HG02884 (cell line): ENCODE data around the gene CDR2L.
"Not testable (repeated sequence)": the region's sequence is repeated elsewhere in the genome, so short reads cannot be mapped to it uniquely, and the experiment has no call there.

Source experiments
- ATAC-seq: cut with Tn5 transposase; IDR thresholded peaks from one replicate; pipeline ENCODE4 v1.9.1; 2021; ENCODE audit warnings: mild to moderate bottlenecking, moderate library complexity; ENCODE audit not compliant: unreplicated experiment

CDR2L gene

GRCh38 chr17:74981318-74981978 lies 6.0 kb upstream of the CDR2L start:
- ATAC-seq = no peak

- ATAC-seq = no peak
Measured at GRCh38 chr17:74981979-74982662, 5.3 kb upstream of the CDR2L start.

- ATAC-seq = not testable (repeated sequence)
Measured at GRCh38 chr17:74982663-74983313, 4.6 kb upstream of the CDR2L start.

- no peak for ATAC-seq
Measured at GRCh38 chr17:74986206-74986576, 1.2 kb upstream of the CDR2L start.

- peak; percentile 40 for ATAC-seq
Measured at GRCh38 chr17:74987909-74988711, 678 bp downstream of the CDR2L start.

GRCh38 chr17:74990581-74991105 lies 3.2 kb downstream of the CDR2L start:
- ATAC-seq = no peak

- no peak for ATAC-seq
Measured at GRCh38 chr17:74992223-74992622, 4.8 kb downstream of the CDR2L start.

GRCh38 chr17:74994440-74994839 lies 7.0 kb downstream of the CDR2L start:
- ATAC-seq = no peak

- no peak for ATAC-seq
Measured at GRCh38 chr17:74995847-74996246, 8.4 kb downstream of the CDR2L start.

- ATAC-seq = no peak
Measured at GRCh38 chr17:74998783-74999182, 11.4 kb downstream of the CDR2L start.

GRCh38 chr17:74999523-74999922 lies 12.1 kb downstream of the CDR2L start:
- ATAC-seq = no peak

GRCh38 chr17:75001915-75002843 lies 14.7 kb downstream of the CDR2L start:
- ATAC-seq = no peak

- ATAC-seq = no peak
Measured at GRCh38 chr17:75003070-75003956, 15.9 kb downstream of the CDR2L start.

GRCh38 chr17:75003957-75004355 lies 16.5 kb downstream of the CDR2L start:
- no peak for ATAC-seq

- no peak for ATAC-seq
Measured at GRCh38 chr17:75004371-75004770, 16.9 kb downstream of the CDR2L start.

GRCh38 chr17:75005291-75005690 lies 17.9 kb downstream of the CDR2L start:
- no peak for ATAC-seq

GRCh38 chr17:75006084-75006483 lies 18.7 kb downstream of the CDR2L start:
- not testable (repeated sequence) for ATAC-seq

- no peak for ATAC-seq
Measured at GRCh38 chr17:75006653-75007052, 19.2 kb downstream of the CDR2L start.

GRCh38 chr17:75008373-75008772 lies 20.9 kb downstream of the CDR2L start:
- no peak for ATAC-seq
